C4-2B (cell line): Measurements from ENCODE around the gene ZNHIT3.
A peak's percentile ranks its signal among the peaks of the same experiment; 100 is the strongest.
"Not testable (repeated sequence)": the region's sequence is repeated elsewhere in the genome, so short reads cannot be mapped to it uniquely, and the experiment has no call there.

ENCODE experiments used
- H3K27ac ChIP-seq: fragments of 450-650 bp; 2 replicates; pipeline ENCODE4 v1.5.1; 2017
- CTCF ChIP-seq: fragments of 450-650 bp; conservative IDR thresholded peaks from 2 replicates; pipeline ENCODE4 v1.5.1; 2017; ENCODE audit warnings: mild to moderate bottlenecking
- ZFX ChIP-seq: fragments of 450-650 bp; IDR thresholded peaks from 2 replicates; pipeline ENCODE4 v1.6.1; 2017

Gene ZNHIT3

GRCh38 chr17:36474571-36474970, 11.9 kb upstream of the ZNHIT3 start:
- H3K27ac ChIP-seq = no peak overlapping the region
- TF ChIP-seq ZFX (no peak), CTCF (no peak)

- TF ChIP-seq CTCF = no peak
- no peak for TF ChIP-seq ZFX
- H3K27ac ChIP-seq = no peak overlapping the region
Observed at GRCh38 chr17:36475346-36475970, 11.0 kb upstream of the ZNHIT3 start.

- no peak overlapping the region for H3K27ac ChIP-seq
- TF ChIP-seq CTCF (no peak), ZFX (no peak)
Observed at GRCh38 chr17:36481829-36482228, 4.7 kb upstream of the ZNHIT3 start.

- TF ChIP-seq ZFX (peak; percentile 24; the same call in 1 of the 2 replicates), CTCF (peak; percentile 99)
- peak overlapping the region; percentile 17 for H3K27ac ChIP-seq
Observed at GRCh38 chr17:36482611-36483504, 3.6 kb upstream of the ZNHIT3 start.

- H3K27ac ChIP-seq = not testable (repeated sequence)
Observed at GRCh38 chr17:36484021-36484420, 2.5 kb upstream of the ZNHIT3 start.

GRCh38 chr17:36485027-36485426, 1.5 kb upstream of the ZNHIT3 start:
- TF ChIP-seq CTCF (no peak), ZFX (no peak)
- H3K27ac ChIP-seq = no peak overlapping the region

- TF ChIP-seq ZFX (no peak), CTCF (no peak)
- peak overlapping the region; percentile 74 for H3K27ac ChIP-seq
Observed at GRCh38 chr17:36485805-36486203, 677 bp upstream of the ZNHIT3 start.

GRCh38 chr17:36493956-36494355, 7.5 kb downstream of the ZNHIT3 start:
- TF ChIP-seq CTCF (no peak), ZFX (no peak)

More at GRCh38 chr17:36493956-36494355, 7.5 kb downstream of the ZNHIT3 start:
- no peak overlapping the region for H3K27ac ChIP-seq
